Tibial artery (tissue), 4 donors: ENCODE measurements around the gene BMP6.

Source experiments
- DNase-seq, 2 donors: peaks; one replicate each; pipeline ENCODE4 v3.0.0-alpha.2; 2019
- H3K27ac ChIP-seq, 2 donors: fragments of 200-600 bp; sonication (generic) in 1 of 2; 1 replicate in 1 of 2; 2 replicates in 1 of 2; pipeline ENCODE4 v1.5.1; 2018 to 2019; ENCODE audit warnings: mild to moderate bottlenecking in 1 of 2
- H3K27me3 ChIP-seq, 2 donors: fragments of 200-600 bp; sonication (generic) in 1 of 2; one replicate each; pipeline versions ENCODE4 v1.5.1 to v1.6.0; 2016 to 2019
- H3K36me3 ChIP-seq, 3 donors: fragments of 200-600 bp; sonication (generic) in 2 of 3; one replicate each; pipeline ENCODE4 v1.5.1; 2016 to 2019; ENCODE audit warnings: mild to moderate bottlenecking in 2 of 3
- H3K4me1 ChIP-seq, 4 donors: fragments of 200-600 bp; sonication (generic) in 2 of 4; 1 replicate in 3 of 4; 2 replicates in 1 of 4; pipeline ENCODE4 v1.5.1; 2016 to 2019
- H3K4me3 ChIP-seq, 2 donors: fragments of 200-600 bp; sonication (generic) in 1 of 2; 1 replicate in 1 of 2; 2 replicates in 1 of 2; pipeline ENCODE4 v1.5.1; 2018 to 2019; ENCODE audit warnings: mild to moderate bottlenecking in 2 of 2
- H3K9me3 ChIP-seq, 3 donors: fragments of 200-600 bp; sonication (generic) in 1 of 3; one replicate each; pipeline ENCODE4 v1.5.1; 2016 to 2019
- CTCF ChIP-seq, 2 experiments: fragments of 200-600 bp in 1 of 2; fragments of 450-650 bp in 1 of 2; IDR thresholded peaks; one replicate each; pipeline ENCODE4 v1.5.1; 2017 to 2019; ENCODE audit warnings: antibody characterized with exemption in 2 of 2, mild to moderate bottlenecking in 1 of 2, moderate library complexity in 1 of 2
- intact Hi-C: fragments of 100-400 bp; cut with DNase I; formaldehyde crosslinking; loops from one replicate; pipeline ENCODE4 v1.15.0; 2023; ENCODE audit warnings: low total_unique reads

BMP6 gene

DNA sequence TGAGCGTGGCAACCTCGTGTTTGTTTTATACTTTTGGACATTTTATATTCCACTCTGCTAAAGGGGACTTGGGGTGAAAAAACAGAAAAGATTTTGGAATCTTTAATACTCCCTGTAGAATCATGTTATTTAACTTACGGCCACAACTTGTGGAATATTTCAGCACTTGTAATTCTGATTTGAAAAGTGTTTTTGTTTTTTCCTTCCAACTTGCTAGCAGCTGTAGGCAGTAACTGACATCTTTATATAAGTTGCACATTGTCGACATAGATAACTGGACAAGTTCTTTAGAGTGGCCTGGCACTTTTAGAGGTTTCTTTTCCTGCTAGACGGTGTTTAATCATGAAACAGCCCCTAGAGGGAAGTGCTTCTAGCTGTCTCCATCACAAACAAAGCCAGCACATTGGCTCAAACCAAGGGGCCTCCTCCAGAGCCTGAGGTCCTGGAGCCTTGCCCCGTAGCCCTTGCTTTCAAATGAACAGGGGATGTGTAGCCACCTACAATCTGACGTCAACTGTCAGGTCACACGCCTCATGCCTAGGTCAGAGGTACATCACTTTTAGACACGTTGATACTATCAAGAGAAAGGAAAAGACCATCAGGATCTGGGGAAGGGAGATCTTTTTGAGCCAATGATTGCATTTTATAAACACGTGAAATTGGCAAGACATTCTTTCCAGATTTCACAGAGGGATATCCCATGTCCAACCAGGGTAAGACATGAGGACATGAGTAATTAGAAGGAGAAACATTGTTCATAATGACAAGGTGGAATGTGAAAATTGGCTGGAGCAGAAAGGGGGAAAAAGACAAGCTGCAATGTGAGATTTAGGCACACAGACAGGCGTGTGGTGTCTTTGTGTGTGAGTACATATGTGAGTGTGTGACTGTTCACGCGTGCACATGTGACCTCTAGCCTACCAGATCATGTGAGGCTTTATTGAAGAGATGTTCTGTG is 92.6 kb downstream of the BMP6 start:
- H3K9me3 ChIP-seq = no peaks in the 10 kb centered on the region
- H3K36me3 ChIP-seq = no peaks in the 10 kb centered on the region
- H3K4me1 ChIP-seq = peaks cover 0 to 5% (median 0%) of the 10 kb centered on the region in 4 donors
- no peak overlapping the region for H3K4me3 ChIP-seq
- DNase-seq = no peak
- intact Hi-C loops = no loop called here
- no peak overlapping the region for H3K27ac ChIP-seq
- TF ChIP-seq CTCF (IDR thresholded peaks at IDR 0.05) = no peak
- no peaks in the 10 kb centered on the region for H3K27me3 ChIP-seq

- H3K27ac ChIP-seq = no peak overlapping the region
- DNase-seq = no peak
- peaks cover 0 to 5% (median 0%) of the 10 kb centered on the region in 4 donors for H3K4me1 ChIP-seq
- H3K27me3 ChIP-seq = no peaks in the 10 kb centered on the region
- intact Hi-C loops = no loop called here
- H3K36me3 ChIP-seq = no peaks in the 10 kb centered on the region
- TF ChIP-seq CTCF (IDR thresholded peaks at IDR 0.05) = no peak
- H3K9me3 ChIP-seq = no peaks in the 10 kb centered on the region
- H3K4me3 ChIP-seq = no peak overlapping the region
Observed at GRCh38 chr6:7819431-7820015, 93.6 kb downstream of the BMP6 start.

- no peaks in the 10 kb centered on the region for H3K9me3 ChIP-seq
- intact Hi-C loops = no loop called here
- peaks cover 0 to 5% (median 0%) of the 10 kb centered on the region in 4 donors for H3K4me1 ChIP-seq
- H3K36me3 ChIP-seq = no peaks in the 10 kb centered on the region
- H3K27ac ChIP-seq = no peak overlapping the region
- TF ChIP-seq CTCF (IDR thresholded peaks at IDR 0.05) = no peak
- no peaks in the 10 kb centered on the region for H3K27me3 ChIP-seq
- no peak overlapping the region for H3K4me3 ChIP-seq
- no peak for DNase-seq
Observed at GRCh38 chr6:7820288-7820835, 94.5 kb downstream of the BMP6 start.

- intact Hi-C loops = no loop called here
- no peak for TF ChIP-seq CTCF (IDR thresholded peaks at IDR 0.05)
- Histone ChIP-seq H3K36me3 (no peaks in the 10 kb centered on the region), H3K27ac (no peak overlapping the region), H3K4me1 (no peaks in the 10 kb centered on the region), H3K4me3 (no peak overlapping the region), H3K27me3 (no peaks in the 10 kb centered on the region), H3K9me3 (no peaks in the 10 kb centered on the region)
- no peak for DNase-seq
Observed at GRCh38 chr6:7821426-7821825, 95.5 kb downstream of the BMP6 start.

- no peaks in the 10 kb centered on the region for H3K9me3 ChIP-seq
- no peaks in the 10 kb centered on the region for H3K36me3 ChIP-seq
- DNase-seq = no peak
- H3K27me3 ChIP-seq = no peaks in the 10 kb centered on the region
- TF ChIP-seq CTCF (IDR thresholded peaks at IDR 0.05) = no peak
- no peak overlapping the region for H3K4me3 ChIP-seq
- H3K27ac ChIP-seq = no peak overlapping the region
- intact Hi-C loops = no loop called here
- peaks cover 0 to 13% (median 0%) of the 10 kb centered on the region in 4 donors for H3K4me1 ChIP-seq
Observed at GRCh38 chr6:7823552-7823951, 97.7 kb downstream of the BMP6 start.
